Kidney glomerular epithelial cell (primary cell): ENCODE data around the gene DDR2.
"Not testable (repeated sequence)": the region's sequence is repeated elsewhere in the genome, so short reads cannot be mapped to it uniquely, and the experiment has no call there.

Experiments used
- DNase-seq: peaks from one replicate; lab custom pipeline; 2025; lab: John Stamatoyannopoulos, UW

Gene DDR2

DNA sequence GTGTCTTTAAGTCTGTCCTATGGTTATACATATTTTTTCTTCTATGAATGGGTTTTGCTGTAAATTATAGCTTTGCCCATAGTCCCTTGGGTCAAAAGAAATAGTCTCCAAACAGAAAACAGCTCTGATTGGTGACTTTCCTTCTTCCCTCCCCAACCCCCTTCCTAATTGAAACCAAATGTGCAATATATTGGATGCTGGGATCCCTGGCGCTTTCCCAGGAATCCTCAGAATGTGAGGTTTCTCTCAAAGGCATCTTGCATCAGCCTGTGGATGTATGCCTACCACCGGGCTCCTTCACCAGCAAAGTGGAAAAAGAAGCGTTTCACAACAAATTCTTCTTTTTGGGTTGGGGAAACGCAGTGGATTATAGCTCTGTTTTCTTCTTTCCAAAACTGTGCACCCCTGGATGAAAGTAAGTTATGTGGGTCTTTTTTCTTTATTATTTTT, at the start of gene DDR2:
TSS of gene DDR2 (plus strand) at position 248 of the 450 bp plus-strand sequence. CDS start 86,600 bp downstream, outside the sequence.
- DNase-seq: no peak

DNA sequence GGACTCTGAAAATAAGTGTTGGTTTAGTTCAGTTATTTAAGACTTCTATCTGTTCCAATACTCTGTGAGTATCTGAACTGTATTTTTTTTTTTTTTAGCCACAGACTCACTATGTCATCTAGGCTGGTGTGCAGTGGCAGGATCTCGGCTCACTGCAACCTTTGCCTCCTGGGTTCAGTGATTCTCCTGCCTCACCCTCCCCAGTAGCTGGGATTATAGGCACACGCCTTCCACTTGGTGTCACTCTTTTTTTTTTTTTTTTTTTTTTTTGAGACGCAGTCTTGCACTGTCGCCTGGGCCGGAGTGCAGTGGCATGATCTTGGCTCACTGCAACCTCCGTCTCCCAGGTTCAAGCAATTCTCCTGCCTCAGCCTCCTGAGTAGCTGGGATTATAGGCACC, 49.4 kb upstream of the DDR2 start:
- not testable (repeated sequence) for DNase-seq

DNA sequence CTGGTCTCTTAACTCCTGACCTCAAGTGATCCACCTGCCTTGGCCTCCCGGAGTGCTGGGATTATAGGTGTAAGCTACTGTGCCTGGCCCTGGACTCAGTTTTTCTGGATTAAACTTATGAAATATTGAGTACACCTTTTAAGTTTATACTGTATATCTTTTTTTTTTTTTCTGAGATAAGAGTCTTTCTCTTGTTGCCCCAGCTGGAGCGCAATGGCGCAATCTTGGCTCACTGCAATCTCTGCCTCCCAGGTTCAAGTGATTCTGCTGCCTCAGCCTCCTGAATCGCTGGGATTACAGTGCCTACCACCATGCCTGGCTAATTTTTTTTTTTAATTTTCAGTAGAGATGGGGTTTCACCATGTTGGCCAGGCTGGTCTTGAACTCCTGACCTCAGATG, 47.2 kb upstream of the DDR2 start:
- not testable (repeated sequence) for DNase-seq

DNA sequence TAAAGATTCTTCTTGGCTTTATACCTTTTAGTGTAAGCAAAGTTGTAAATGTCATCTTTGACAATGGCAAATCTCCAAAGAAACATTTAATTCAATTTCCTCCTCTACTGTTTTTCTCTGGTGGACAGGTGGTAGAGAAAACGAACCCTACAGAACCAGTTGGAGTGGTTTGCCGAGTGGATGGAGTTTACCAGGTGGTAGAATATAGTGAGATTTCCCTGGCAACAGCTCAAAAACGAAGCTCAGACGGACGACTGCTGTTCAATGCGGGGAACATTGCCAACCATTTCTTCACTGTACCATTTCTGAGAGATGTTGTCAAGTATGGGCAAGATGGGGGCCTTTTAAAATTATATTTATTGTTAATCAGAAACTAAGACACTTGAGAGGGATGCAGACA, 44.9 kb upstream of the DDR2 start:
- no peak for DNase-seq

DNA sequence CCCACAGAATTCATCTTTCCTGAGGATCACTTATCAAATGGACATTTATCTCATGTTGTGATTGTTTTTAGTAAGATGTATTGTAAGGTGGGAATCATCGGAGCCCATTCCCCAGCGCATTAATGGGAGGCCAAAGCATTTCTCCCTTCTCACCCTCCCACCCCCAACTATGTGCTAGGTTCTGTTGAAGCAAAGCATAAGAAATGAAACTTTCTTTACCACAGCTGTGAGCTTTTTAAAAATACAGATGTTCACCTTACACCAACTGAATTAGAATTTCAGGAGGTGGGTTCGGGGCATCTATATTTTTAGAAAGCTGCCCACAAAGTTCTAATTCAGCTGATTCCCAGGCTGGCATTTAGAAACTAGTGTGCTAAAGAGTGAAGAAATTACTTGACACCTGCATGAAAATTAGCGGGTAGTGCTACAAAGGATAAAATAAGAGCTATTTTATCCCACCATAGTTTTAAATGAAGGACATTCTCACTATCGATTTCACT, 44.5 kb upstream of the DDR2 start:
- DNase-seq: no peak

DNA sequence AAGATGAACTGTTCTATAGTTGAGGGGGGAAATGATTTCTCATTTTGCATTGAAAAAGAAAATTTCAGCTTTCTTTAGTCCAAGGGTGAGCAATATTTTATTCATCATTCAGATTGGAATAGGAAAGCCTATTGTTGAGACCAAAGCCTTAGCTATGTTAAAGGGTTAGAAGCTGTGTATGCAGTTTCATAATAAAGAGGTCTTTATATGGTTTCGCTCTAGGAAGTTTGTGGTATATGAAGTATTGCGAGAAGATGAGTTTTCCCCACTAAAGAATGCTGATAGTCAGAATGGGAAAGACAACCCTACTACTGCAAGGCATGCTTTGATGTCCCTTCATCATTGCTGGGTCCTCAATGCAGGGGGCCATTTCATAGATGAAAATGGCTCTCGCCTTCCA, 42.2 kb upstream of the DDR2 start:
- DNase-seq: no peak

DNA sequence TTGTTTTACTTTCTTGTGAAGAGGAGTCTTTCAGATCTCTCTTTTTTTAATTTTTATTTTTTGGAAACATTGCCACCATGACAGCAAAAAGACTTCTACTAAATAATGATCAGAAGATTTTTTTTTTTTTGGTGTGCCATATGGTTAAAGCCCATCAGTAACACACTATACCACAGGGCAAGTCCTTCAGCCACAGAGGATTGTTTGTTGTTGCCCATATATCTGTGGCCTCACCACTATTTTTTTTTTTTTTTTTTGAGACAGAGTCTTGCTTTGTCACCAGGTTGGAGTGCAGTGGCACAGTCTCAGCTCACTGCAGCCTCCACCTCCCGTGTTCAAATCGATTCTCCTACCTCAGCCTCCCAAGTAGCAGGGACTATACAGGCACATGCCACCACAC, 41.6 kb upstream of the DDR2 start:
- no peak for DNase-seq

DNA sequence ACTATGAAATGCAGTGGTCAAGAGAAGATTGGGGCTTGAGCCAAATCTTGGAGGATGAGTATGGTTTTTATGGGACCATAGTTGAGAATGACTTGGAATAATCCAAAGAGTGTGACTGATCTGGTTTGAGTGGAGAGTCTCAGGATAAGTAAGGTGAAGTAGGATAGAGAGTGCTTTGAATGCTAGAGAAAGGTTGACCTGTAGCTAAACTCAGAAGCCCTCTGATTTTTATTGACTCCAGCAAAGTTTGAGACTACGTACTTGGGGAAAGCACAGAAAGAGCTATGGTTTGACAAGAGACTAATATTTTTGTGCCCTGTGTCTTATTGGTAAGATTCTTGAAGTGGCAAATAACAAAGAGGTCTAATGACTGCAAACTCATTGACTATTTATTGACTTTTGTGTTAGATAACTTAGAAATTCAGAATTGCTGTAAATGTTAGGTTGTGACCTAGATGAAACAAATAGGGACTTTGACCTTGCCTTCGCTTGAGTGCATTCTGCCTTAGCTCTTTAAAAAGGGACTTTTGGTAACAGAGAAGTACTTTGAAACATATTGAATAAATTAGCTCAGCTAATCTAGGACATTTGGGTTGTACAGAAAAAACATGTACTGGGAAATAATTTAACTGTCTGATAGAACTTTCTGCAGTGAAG, 35.6 kb upstream of the DDR2 start:
- DNase-seq: no peak

DNA sequence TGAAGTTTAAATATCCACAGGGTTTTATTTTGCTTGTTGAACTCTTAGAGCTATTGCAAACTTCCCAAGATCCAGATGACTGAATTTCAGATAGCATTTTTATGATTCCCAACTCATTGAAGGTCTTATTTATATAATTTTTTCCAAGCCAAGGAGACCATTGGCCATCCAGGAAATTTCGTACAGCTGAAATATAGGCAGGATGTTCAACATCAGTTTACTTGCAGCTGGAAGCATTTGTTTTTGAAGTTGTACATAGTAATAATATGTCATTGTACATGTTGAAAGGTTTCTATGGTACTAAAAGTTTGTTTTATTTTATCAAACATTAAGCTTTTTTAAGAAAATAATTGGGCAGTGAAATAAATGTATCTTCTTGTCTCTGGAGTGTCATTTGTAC, 32.8 kb upstream of the DDR2 start:
- DNase-seq: no peak

DNA sequence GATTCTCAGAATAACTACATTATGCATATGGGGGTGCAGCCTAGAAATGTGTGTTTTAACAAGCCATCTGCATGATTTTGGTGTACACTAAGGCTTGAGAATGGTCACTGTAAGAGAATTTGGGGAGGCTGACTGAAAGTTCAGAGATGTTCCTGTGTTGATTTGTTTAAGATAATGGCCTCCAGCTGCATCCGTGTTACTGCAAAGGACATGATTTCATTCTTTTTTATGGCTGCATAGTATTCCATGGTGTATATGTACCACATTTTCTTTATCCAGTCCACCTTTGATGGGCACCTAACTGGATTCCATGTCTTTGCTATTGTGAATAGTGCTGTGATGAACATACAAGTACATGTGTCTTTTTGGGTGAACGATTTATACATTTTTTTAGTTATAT, 29.1 kb upstream of the DDR2 start:
- DNase-seq: not testable (repeated sequence)

DNA sequence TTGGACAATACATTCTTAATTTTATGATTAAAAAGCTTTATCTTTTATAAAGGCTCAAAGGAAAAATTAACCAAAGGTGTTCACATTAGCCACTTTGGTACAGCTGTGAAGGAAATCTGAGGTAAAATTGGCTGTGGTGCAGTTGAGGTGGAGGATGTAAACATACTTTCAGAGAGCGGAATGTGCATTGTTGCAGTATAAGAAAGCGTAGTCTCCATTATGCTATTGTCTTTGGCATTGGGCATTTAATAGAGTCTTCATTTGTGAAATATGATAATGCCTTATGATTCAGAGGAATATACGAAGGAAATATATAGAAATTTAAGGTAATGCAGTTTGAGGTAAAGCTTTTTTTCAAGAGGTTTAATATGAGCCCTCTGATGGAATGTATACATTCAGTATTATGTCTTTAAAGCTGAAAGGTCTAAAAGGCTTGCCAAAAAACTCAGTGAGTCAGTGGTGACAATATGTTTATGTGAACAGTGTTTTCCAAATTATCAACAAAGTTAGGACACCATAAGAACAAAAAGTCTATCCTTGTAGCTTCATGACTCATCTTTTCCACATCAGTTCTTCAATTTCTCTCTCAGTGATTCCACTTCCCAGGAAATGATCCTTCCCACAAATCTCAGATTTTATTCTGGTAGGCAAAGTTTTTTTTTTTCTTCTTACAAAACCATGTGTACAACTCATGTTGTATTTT, 26.9 kb upstream of the DDR2 start:
- DNase-seq: peak; percentile 14

DNA sequence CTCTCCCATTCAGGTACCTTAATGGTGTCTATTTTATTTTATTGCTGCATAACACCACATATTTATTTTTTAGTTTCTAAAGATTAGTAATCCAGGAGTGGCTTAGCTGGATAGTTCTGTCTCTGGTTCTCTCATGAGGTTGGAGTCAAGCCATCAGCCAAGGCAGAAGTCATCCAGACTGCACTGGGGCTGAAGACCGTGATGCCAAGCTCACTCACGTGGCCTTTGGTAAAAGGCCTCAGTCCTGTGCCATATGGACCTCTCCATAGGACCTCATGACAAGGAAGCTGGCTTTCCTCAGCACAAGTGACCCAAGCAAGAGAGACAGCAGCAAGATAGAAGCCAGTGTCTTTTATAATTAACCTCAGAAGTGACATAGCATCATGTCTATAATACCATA, 23.0 kb upstream of the DDR2 start:
- no peak for DNase-seq

DNA sequence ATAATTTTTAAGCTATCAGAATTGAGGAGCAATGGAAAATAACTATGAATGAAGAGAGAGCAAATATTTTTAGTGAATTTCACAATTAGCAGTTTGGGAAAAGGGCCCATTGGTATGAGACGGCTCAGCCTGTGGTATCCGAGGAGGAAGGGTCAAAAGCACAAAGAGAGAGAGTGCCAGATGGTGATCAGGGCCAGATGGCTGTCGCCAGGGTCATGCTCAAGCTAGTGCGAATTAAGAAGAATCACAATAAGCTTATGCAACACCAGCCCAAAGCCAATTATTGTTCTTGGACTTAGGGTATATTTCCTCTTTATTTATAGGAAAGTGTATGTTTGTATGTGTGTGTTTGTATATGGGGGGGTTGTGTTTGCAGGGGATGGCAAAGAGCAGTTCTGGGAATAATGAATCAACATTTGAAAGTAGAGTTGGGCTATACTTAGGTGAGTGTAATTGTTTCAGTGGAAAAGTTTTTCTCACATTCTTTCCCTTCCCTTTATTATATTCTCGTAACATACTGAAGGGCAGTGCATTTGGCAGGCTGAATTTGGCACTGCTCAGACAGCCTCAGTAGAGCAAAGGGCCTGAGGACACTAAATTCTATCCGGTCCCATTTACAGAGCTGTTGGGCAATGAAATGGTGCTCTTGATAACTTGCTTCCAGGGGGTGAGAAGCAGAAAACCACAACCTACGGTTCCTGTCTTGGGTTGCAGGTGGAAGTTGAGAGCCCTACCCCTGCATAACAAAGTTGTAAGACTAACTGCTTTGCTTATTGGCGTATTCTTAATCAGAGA, 19.5 kb upstream of the DDR2 start:
- no peak for DNase-seq

DNA sequence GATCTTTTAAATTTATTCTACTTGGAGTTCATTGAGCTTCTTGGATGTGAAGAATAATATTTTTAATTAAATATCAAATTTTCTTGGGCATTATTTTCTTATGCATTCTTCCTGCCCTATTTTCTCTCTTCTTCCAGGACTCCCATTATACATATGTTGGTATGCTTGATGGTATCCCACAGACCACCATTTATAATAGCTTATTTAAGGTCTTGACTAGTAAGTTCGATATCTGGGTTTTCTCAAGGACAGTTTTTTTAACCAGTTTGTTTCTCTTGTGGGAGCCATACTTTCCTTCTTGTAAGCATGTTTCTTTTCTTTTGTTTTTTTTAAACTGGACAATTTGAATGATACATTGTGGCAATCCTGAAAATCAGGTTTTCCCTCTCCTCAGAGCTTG, 15.4 kb upstream of the DDR2 start:
- DNase-seq: no peak

DNA sequence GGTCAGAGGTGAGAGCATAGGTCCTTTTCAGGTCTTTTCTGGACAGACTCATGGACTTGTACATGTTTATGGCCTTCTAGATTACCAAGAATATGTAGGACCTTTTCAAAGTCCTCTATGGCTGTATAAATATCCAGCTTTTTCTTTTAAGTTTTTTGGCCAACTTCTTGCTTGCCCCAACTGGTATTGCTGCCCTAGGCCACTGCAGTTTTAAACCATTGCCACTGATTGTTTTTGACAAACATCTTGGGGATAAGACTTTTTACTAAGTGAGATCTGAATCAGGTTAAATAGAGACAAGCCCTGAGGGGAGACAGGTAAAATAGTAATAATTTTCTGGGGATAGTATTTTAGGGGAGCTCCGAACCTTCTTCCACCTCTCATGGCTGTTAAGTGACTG, 14.8 kb upstream of the DDR2 start:
- DNase-seq: no peak

DNA sequence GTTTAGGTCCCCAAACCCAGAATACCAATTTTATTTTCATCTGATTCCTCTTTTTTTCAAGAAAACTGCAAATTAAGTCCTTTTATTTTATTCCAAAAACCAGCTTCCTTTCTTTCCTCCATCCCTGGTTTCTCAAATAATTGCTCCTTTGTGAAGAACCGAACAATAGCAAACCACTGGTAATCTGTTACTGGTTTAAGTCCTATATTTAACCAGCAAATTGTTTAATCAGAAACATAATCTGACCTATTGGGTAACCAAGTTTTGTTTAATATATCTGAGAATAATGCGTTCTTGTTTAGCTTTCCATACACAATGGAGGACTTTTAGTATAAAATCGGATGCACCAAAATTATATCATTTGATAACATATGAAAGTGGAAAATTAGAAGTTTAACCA, 13.2 kb upstream of the DDR2 start:
- DNase-seq: no peak

DNA sequence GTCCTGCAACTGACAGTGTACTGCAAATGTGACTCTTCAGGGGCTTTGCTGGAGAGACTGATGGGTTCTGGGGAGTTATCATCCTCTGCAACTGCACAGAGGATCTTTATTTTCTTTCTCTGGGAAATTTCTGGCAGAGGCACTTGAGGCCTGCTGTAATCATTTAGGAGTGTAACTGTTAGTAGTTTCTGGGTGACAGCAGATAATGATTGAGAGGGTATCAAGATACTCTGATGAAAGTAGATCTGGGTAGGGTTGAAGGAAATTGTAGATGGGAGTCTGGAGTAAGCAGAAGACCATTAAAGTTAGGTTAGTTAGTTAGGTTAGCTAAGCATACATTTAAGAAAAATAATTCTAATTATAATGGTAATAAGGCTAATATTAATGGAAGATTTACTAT, 11.0 kb upstream of the DDR2 start:
- DNase-seq: no peak

DNA sequence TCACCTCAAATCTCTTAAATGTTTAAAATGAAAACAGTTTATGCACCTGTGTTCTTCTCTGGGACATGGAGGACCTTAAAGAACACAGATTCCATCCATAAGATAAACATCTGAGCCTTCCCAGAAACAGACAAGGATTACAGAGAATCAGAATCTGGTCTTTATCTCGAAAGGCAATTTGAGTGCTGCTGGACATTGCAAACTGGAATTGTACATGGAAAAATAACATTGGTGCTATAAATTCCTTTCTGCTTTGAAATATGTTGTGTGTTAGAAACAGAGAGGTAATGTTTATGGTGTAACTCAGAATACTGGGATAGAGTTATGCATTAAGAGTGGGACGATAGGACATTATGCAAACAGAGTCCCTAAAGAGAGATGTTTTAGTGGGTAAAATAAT, 6.6 kb upstream of the DDR2 start:
- DNase-seq: no peak

DNA sequence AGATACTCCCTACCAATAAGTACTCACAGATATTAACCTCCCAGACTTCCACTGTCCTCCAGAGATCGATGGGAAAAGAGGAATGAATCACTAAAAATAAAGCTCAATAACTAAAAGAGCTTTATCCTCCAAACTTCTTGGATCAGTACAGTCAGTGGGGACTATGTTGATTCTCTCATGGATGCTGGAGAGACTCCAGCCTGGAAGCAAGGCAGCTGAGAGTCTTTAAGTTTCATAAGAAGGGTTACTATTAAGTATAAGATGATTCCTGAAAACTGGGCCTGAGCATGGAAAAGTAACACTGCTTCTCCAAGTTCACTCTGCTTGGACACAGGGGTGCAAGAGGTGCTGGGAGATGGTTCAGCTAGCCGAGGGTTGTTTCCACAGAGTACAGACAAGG, 6.2 kb upstream of the DDR2 start:
- DNase-seq: no peak

DNA sequence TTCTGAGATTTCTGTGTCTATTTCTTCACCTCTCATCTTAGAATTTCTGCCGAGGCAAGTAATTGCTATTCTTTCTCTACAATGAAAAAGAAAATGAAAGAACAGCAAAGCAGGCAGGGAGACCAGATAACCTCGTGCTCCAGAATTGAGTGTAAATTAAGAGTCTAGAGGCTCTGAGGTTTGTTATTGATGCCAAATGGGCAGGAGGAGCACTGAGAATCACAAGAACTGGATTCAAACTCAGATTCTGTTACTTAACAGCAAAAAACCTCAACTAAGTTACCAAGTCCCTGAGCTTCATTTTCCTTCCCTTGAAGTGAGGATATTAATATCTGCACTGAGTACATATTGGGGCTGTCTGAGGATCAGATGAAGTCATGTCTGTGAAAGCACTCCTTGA, 5.5 kb upstream of the DDR2 start:
- no peak for DNase-seq

DNA sequence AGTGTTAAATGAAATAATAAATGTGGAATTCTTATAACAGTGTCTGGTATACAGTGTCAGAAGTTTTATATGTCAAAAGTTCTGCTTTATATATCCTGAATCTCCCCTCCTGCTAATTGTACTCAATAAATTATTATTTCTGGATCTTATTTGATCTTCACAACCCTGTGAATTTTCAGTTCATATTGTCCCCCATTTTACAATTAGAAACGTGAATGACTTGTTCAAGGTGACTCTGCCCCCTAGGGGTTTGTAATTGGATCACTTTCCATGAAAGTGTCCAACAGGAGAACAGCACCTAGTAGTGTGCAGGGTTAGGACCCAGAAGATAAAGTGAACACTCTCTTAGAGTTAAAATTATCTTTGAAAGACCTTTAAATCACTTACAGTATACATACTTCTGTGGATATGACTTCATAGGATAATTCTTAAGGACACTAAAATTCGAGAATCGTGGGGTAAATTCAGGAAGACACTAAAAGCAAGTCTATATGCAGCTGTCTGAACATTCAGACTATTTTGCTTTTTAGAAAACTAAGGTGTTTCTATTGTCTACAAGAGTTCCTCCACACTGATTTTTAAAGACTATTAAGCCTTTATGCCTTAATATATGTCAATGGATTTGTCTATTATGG, 4.5 kb upstream of the DDR2 start:
- DNase-seq: no peak

DNA sequence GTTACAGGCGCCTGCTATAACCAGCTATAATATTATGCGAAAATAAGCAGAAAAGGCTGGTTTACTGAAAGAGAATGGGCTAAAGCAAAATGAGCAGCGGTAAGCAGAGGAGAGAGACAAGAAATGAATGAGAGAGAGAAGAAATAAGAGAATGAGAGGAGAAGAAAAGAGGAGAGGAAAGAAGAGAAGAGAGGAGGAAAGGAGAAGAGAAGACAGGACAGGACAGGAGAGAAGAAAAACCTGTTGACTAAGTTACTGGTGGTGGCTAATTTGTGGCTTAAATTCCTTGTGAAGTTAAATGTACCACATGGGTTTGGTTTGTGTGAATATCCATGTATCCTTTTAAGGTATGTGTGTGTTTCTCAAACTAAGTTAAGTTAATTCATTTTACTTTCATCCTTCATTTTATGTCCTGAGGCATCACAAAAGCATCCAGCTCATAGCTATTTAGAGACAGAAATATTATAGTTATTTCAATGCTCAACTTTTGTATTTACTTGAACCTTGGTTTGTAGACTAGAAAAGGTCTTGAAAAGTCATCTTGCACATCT, 3.1 kb upstream of the DDR2 start:
- DNase-seq: no peak
